PFSK-1 (cell line): ENCODE data around the gene MLPH.

Experiments used
- FOXP2 ChIP-seq: optimal IDR thresholded peaks from 2 replicates; pipeline ENCODE3; 2011; ENCODE audit warnings: borderline replicate concordance, control low read depth, inconsistent platforms; ENCODE audit not compliant: insufficient read depth; ENCODE audit errors: extremely low read length, extremely low read depth
- POLR2AphosphoS5 ChIP-seq: IDR thresholded peaks from 2 replicates; pipeline ENCODE4 v1.6.1; 2012; ENCODE audit warnings: low read depth, mild to moderate bottlenecking, control low read depth, low read length, moderate library complexity
- REST ChIP-seq, 2 experiments: IDR thresholded peaks; 2 replicates each; pipeline versions ENCODE4 v1.6.1 to v1.8.0; 2011 to 2012; ENCODE audit warnings: low read depth in 2 of 2, low read length in 2 of 2, control low read depth in 1 of 2, inconsistent platforms in 1 of 2, mild to moderate bottlenecking in 1 of 2, moderate library complexity in 1 of 2; ENCODE audit not compliant: insufficient read depth in 1 of 2
- SIN3A ChIP-seq: IDR thresholded peaks from 2 replicates; pipeline ENCODE4 v1.6.1; 2012; ENCODE audit warnings: mild to moderate bottlenecking, low read length, moderate library complexity, borderline replicate concordance; ENCODE audit not compliant: insufficient read depth
- TAF1 ChIP-seq: IDR thresholded peaks from 2 replicates; pipeline ENCODE4 v1.6.1; 2012; ENCODE audit warnings: low read length, control low read depth, borderline replicate concordance; ENCODE audit not compliant: insufficient read depth

The MLPH gene

GRCh38 chr2:237497838-237498186 is 10.8 kb downstream of the MLPH start:
- TF ChIP-seq POLR2AphosphoS5 (no peak), FOXP2 (no peak), TAF1 (no peak), SIN3A (no peak), REST (IDR thresholded peaks at IDR 0.05; ENCODE audit: insufficient read depth in 1 of 2, low read depth in 2 of 2, low read length in 2 of 2) (no peak)

DNA sequence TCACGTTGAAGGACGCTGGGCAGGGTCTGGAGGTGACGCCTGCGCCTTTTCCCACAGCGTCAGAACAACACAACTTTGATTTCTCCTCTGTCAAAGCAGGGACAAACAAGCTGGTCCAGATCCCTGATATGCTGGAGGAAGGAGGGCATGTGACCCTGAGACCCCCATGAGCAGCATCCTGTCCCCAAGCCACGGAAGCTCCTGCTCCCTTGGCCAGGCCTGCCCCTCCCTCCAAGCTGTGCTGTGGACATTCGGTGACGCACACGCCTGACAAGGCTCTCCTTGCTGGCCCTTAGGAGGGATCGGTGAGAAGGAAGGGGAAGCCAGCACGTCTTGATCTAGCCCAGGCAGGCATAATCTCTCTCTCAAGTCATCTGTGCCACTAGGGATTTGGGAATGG is 11.3 kb downstream of the MLPH start:
- TF ChIP-seq SIN3A, result no peak
- no peak for TF ChIP-seq REST (IDR thresholded peaks at IDR 0.05; ENCODE audit: insufficient read depth in 1 of 2, low read depth in 2 of 2, low read length in 2 of 2)
- TF ChIP-seq FOXP2, result no peak

DNA sequence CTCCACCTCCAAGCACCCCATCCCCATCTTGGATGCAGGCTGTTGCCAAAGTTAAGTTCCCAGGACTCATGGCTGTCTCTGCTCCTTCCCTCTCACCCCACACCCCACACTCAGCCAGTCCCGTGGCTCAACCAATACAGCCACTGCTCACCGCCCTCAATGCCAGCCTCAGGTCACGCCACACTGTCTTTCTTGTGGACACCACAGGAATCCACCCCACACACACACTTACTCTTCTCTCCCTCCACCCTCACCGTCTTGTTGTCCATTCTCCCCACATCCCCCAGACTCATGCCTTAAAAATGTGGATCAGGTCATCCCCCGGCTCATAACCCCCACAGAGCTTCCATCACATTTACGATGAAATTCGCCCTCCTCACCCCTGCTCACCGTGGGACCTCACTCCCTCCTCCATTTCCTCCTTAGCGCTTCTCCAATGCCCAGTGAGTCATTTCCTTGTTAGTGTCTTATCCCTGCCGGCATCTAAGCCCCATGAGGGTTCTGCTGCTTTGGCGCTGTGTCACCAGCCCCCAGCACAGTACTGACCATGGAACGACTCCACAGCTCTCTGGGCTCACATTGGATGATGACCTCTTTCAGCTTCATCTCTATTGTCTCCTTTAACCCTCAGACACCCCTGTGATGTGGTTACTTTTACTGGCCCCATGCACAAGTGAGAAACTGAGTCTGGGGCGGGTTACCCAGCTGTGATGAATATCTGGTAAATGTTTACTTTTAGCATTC is 13.8 kb downstream of the MLPH start:
- TF ChIP-seq FOXP2, result peak; percentile 18
- TF ChIP-seq REST (IDR thresholded peaks at IDR 0.05; ENCODE audit: insufficient read depth in 1 of 2, low read depth in 2 of 2, low read length in 2 of 2), result 0 out of 4 replicates have a peak, but pooled peaks of 1 of the 2 experiments have one; percentile 37
- no peak for TF ChIP-seq POLR2AphosphoS5
- 0 out of 2 replicates have a peak, but pooled peaks have one; percentile 43 for TF ChIP-seq SIN3A
- no peak for TF ChIP-seq TAF1

GRCh38 chr2:237501892-237502513 is 15.0 kb downstream of the MLPH start:
- no peak for TF ChIP-seq POLR2AphosphoS5
- TF ChIP-seq SIN3A, result no peak
- TF ChIP-seq FOXP2, result no peak
- no peak for TF ChIP-seq REST (IDR thresholded peaks at IDR 0.05; ENCODE audit: insufficient read depth in 1 of 2, low read depth in 2 of 2, low read length in 2 of 2)
- no peak for TF ChIP-seq TAF1

DNA sequence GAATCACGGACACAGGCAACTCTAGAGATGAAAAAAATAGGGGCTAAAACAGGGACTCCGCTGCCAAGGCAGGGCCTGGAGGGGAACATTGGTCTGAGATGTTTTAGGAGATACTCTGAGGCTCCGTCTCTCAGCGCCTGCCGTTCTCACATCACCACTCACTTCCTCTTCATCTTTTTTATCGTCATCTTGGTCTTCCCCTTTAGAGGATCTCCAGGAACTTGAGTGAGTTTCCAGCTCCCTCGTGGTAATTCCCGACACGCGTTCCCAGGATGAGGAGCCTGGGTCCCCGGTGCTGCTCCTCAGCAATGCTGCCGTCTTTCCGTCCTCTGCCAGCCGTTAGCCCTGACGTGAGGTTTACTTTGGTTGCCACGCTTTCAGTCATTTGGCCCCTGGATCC is 16.1 kb downstream of the MLPH start:
- TF ChIP-seq TAF1, result no peak
- no peak for TF ChIP-seq SIN3A
- TF ChIP-seq REST (IDR thresholded peaks at IDR 0.05; ENCODE audit: insufficient read depth in 1 of 2, low read depth in 2 of 2, low read length in 2 of 2), result no peak
- no peak for TF ChIP-seq FOXP2
- no peak for TF ChIP-seq POLR2AphosphoS5
